Gastroesophageal sphincter (tissue), 3 donors: ENCODE results near the gene OTOP1.

Source experiments
- CTCF ChIP-seq, 4 experiments: fragments of 200-600 bp in 2 of 4; fragments of 450-650 bp in 2 of 4; sonication (generic) in 1 of 4; IDR thresholded peaks; one replicate each; pipeline ENCODE4 v1.5.1; 2017 to 2019; ENCODE audit warnings: antibody characterized with exemption in 4 of 4, mild to moderate bottlenecking in 2 of 4, moderate library complexity in 2 of 4
- POLR2A ChIP-seq, 2 donors: fragments of 450-650 bp; IDR thresholded peaks; one replicate each; pipeline ENCODE4 v1.6.1; 2017; ENCODE audit warnings: antibody characterized with exemption in 2 of 2, mild to moderate bottlenecking in 2 of 2, moderate library complexity in 1 of 2
- POLR2AphosphoS5 ChIP-seq: sonication (generic); formaldehyde crosslinking; IDR thresholded peaks from one replicate; pipeline ENCODE4 v1.6.1; 2017; ENCODE audit warnings: antibody characterized with exemption

- no peak for TF ChIP-seq CTCF (IDR thresholded peaks at IDR 0.05)
- no peak for TF ChIP-seq POLR2AphosphoS5
- no peak for TF ChIP-seq POLR2A (IDR thresholded peaks at IDR 0.05)
These were observed 6.9 kb upstream of the OTOP1 start for GRCh38 chr4:4233610-4234009.
